Omental fat pad (tissue), 4 donors: ENCODE data around the gene LYPD4. TPM values are rescaled to one million over a fixed set of nuclear protein-coding genes. Genes with fewer than 3 reads are reported as not detected.

Source experiments
- ATAC-seq: fragments of 150-250 bp; one replicate; pipeline ENCODE4 v1.9.1; 2016; ENCODE audit warnings: mild to moderate bottlenecking, moderate library complexity; ENCODE audit not compliant: low FRiP score
- DNase-seq: peaks from one replicate; pipeline ENCODE4 v3.0.0-alpha.2; 2019; ENCODE audit warnings: low spot score
- CTCF ChIP-seq, 3 donors: fragments of 450-650 bp; IDR thresholded peaks; one replicate each; pipeline ENCODE4 v1.5.1; 2016 to 2017; ENCODE audit warnings: antibody characterized with exemption in 3 of 3, mild to moderate bottlenecking in 3 of 3, moderate library complexity in 2 of 3
- total RNA-seq, 4 donors: library from RNA; depleted of rRNA; stranded (reverse); fragments of >200 nt; gene quantifications; one replicate each; pipeline ENCODE4 v1.1.0, GENCODE V29; 2016

Gene LYPD4
- total RNA-seq, 4 donors from 2014 or later = not detected

GRCh38 chr19:41851456-41851855 lies 7.0 kb upstream of the LYPD4 start:
- no peak for TF ChIP-seq CTCF (IDR thresholded peaks at IDR 0.05)
- DNase-seq (no peak), ATAC-seq (no peak)

GRCh38 chr19:41850381-41850780 lies 5.9 kb upstream of the LYPD4 start:
- no peak for TF ChIP-seq CTCF (IDR thresholded peaks at IDR 0.05)
- ATAC-seq = no peak
- DNase-seq = no peak

- TF ChIP-seq CTCF (IDR thresholded peaks at IDR 0.05) = no peak
- ATAC-seq (no peak), DNase-seq (no peak)
These were observed 4.6 kb upstream of the LYPD4 start for GRCh38 chr19:41849067-41849466.

DNA sequence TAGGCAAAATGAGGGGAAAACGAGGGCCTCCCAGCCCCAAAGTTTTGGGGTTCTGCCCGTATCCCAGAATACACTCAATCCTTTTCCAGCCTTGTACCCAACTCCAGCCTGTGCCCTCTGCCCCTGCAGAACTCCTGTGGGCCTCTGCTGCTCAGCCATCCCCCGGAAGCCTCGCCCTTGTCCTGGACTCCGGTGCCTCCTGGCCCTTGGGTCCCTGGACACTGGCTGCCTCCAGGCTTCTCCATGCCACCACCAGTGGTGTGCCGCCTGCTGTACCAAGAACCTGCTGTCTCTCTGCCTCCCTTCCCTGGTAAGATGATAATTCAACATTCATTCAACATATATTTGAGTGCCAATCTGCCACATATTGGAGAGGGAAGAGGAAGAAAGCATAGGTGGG lies 4.2 kb upstream of the LYPD4 start:
- no peak for TF ChIP-seq CTCF (IDR thresholded peaks at IDR 0.05)
- no peak for ATAC-seq
- no peak for DNase-seq

DNA sequence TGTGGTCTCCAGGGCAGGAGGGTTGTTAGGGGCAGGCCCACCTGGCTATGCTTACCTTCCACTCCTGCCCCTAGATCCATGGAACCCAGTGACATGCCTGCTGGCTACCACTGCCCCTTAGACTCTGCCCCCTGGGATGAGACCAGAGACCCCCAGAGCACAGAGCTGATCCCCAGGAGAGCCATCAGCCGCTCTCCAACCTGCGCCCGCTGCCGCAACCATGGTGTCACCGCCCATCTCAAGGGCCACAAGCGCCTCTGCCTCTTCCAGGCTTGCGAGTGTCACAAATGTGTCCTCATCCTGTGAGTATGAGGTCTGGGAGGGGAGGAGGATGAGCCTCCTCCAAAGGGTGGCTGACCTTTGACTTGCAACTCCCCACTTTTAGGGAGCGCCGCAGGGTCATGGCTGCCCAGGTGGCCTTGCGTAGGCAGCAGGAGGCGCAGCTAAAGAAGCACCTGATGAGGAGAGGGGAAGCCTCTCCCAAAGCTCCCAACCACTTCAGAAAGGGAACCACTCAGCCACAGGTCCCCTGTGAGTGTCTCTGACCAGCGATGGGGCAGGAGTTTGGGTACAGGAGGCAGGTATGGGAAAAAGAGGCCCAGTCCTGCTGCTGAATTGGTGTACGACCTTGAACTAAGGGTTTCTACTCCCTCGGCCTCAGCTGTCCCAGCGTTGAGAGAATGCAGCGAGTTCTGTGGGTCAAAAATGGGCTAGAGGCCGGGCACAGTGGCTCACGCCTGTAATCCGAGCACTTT lies 3.0 kb upstream of the LYPD4 start:
- ATAC-seq = no peak
- no peak for TF ChIP-seq CTCF (IDR thresholded peaks at IDR 0.05)

GRCh38 chr19:41845051-41845590 lies 638 bp upstream of the LYPD4 start:
- DNase-seq = no peak
- TF ChIP-seq CTCF (IDR thresholded peaks at IDR 0.05) = no peak

More for the DNA sequence above, 3.0 kb upstream of the LYPD4 start:
- no peak for DNase-seq

DNA sequence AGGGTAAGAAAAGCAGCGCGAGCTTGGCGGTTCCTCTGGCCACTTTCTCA lies 343 bp upstream of the LYPD4 start, which contains the start of gene DMRTC2:
Gene DMRTC2 (plus strand): TSS at position 42 of the 50 bp plus-strand sequence. CDS start 2,387 bp downstream, outside the sequence.
- ATAC-seq = no peak
- TF ChIP-seq CTCF (IDR thresholded peaks at IDR 0.05) = no peak

More at GRCh38 chr19:41845051-41845590, 638 bp upstream of the LYPD4 start:
- no peak for ATAC-seq

More for the DNA sequence above, 343 bp upstream of the LYPD4 start, which contains the start of gene DMRTC2:
- no peak for DNase-seq
